GM12878 (cell line): ENCODE measurements around the gene CD58. TPM values are rescaled to one million over a fixed set of nuclear protein-coding genes. Genes with fewer than 3 reads are reported as not detected.
"Not testable (repeated sequence)": the region's sequence is repeated elsewhere in the genome, so short reads cannot be mapped to it uniquely, and the experiment has no call there.

Experiments
- ATAC-seq: fragments of 200-7000 bp; cut with Tn5 transposase; 3 replicates; pipeline ENCODE4 v1.9.1; 2020; ENCODE audit warnings: mild to moderate bottlenecking, moderate library complexity
- BruUV-seq: library from RNA; stranded (reverse); fragments of 400-500 nt; replicated peaks from 2 replicates; lab custom pipeline; 2021; lab: Mats Ljungman, UMichigan
- CTCF ChIA-PET: fragments of 300-600 bp; sonication (Branson Sonifier 250); formaldehyde crosslinking; extraction: SDS; loops from one replicate; lab custom pipeline; 2021; ENCODE audit warnings: inconsistent platforms; lab: Yijun Ruan, JAX
- POLR2A ChIA-PET: fragments of 350-600 bp; formaldehyde crosslinking; extraction: SDS; loops from one replicate; lab custom pipeline; 2021; ENCODE audit warnings: inconsistent platforms; lab: Charles Lee
- RAD21 ChIA-PET: fragments of 300-600 bp; sonication (Branson Sonifier 250); formaldehyde crosslinking; loops from one replicate; lab custom pipeline; 2023; ENCODE audit warnings: antibody characterized with exemption; ENCODE audit not compliant: unreplicated experiment; lab: Charles Lee
- SMC1A ChIA-PET: fragments of 300-600 bp; sonication (Branson Sonifier 250); formaldehyde crosslinking; loops from one replicate; lab custom pipeline; 2023; ENCODE audit not compliant: unreplicated experiment, uncharacterized antibody; lab: Charles Lee
- DNase-seq: peaks from one replicate; pipeline ENCODE4 v3.0.0-alpha.2; 2011; ENCODE audit warnings: low read depth, low spot score
- FAIRE-seq: peaks from 3 replicates; lab custom pipeline; 2011; peaks lifted over from hg19 to GRCh38; lab: Jason Lieb, UNC
- H2AFZ ChIP-seq: 2 replicates; pipeline ENCODE4 v1.6.0; 2011; ENCODE audit warnings: low read depth, low read length, control low read depth; ENCODE audit not compliant: control insufficient read depth
- H3K27ac ChIP-seq: 2 replicates; pipeline ENCODE4 v1.5.1; 2011; ENCODE audit warnings: control low read depth; ENCODE audit not compliant: control insufficient read depth, insufficient read depth
- H3K27me3 ChIP-seq, 2 experiments: replicated peaks in 1 of 2; 2 replicates each; pipeline versions ENCODE4 v1.6.0 to v1.6.1; 2011; ENCODE audit warnings: low read length in 1 of 2; ENCODE audit not compliant: control insufficient read depth in 2 of 2, insufficient read depth in 2 of 2
- H3K36me3 ChIP-seq, 2 experiments: 2 replicates each; pipeline ENCODE4 v1.5.1; 2011; ENCODE audit warnings: low read length in 1 of 2; ENCODE audit not compliant: control insufficient read depth in 2 of 2, insufficient read depth in 2 of 2
- H3K4me1 ChIP-seq: 2 replicates; pipeline ENCODE4 v1.6.1; 2011; ENCODE audit warnings: mild to moderate bottlenecking, low read length, moderate library complexity, mixed read lengths; ENCODE audit not compliant: control insufficient read depth, insufficient read depth
- H3K4me2 ChIP-seq: 2 replicates; pipeline ENCODE4 v1.6.0; 2011; ENCODE audit warnings: control low read depth; ENCODE audit not compliant: control insufficient read depth, insufficient read depth
- H3K4me3 ChIP-seq: fragments of 200-600 bp; sonication (generic); 2 replicates; pipeline ENCODE4 v1.5.1; 2016
- H3K79me2 ChIP-seq: 2 replicates; pipeline ENCODE4 v1.6.0; 2011; ENCODE audit warnings: low read length; ENCODE audit not compliant: control insufficient read depth, insufficient read depth
- H3K9ac ChIP-seq: 2 replicates; pipeline ENCODE4 v1.8.0; 2011; ENCODE audit warnings: low read length, control low read depth, mixed read lengths; ENCODE audit not compliant: control insufficient read depth, insufficient read depth
- H3K9me3 ChIP-seq: replicated peaks from 3 replicates; pipeline ENCODE4 v1.5.1; 2011; ENCODE audit warnings: mild to moderate bottlenecking, low read length; ENCODE audit not compliant: control insufficient read depth, insufficient read depth
- H4K20me1 ChIP-seq: 2 replicates; pipeline ENCODE4 v1.6.0; 2011; ENCODE audit not compliant: control insufficient read depth, insufficient read depth
- WGBS: methylation state at CpG from one replicate; pipeline ENCODE4 v1.1.6; 2016; ENCODE audit warnings: low lambda C conversion rate; ENCODE audit not compliant: insufficient replicate concordance, insufficient coverage; ENCODE audit errors: missing lambda C conversion rate; 5-methylcytosine and 5-hydroxymethylcytosine counted together
- in situ Hi-C: fragments of 300-500 bp; cut with MboI; formaldehyde crosslinking; loops from 9 replicates; pipeline ENCODE4 v1.14.3; 2018; ENCODE audit warnings: mixed read lengths
- intact Hi-C: fragments of 100-400 bp; cut with micrococcal nuclease; formaldehyde crosslinking; loops from one replicate; pipeline ENCODE4 v1.14.2; 2022; ENCODE audit not compliant: unreplicated experiment
- polyA plus RNA-seq, 11 experiments: library from polyadenylated mRNA; depleted of rRNA in 4 of 11; unstranded in 6 of 11; stranded (reverse) in 5 of 11; fragments of >200 nt; fragmentation: Nextera tagmentation in 4 of 11; fragmentation: Illumina TruSeq in 1 of 11; extraction: Ambion mirVana in 4 of 11; extraction: Trizol in 1 of 11; gene quantifications; 1 replicate in 1 of 11; 2 replicates in 10 of 11; pipeline versions ENCODE4 v1.2.1 to v1.2.3, GENCODE V29; 2011 to 2016; ENCODE audit warnings: inconsistent platforms in 2 of 11, missing spikeins in 2 of 11, low read depth in 1 of 11
- total RNA-seq, 4 experiments: library from RNA; depleted of rRNA in 3 of 4; stranded (reverse); fragments of >200 nt in 3 of 4; fragmentation: Illumina TruSeq in 1 of 4; extraction: Trizol in 1 of 4; gene quantifications; 2 replicates each; pipeline versions ENCODE4 v1.2.1 to v1.2.3, GENCODE V29; 2013 to 2021

CD58 gene
- total and polyA plus RNA-seq, 10 of the 15 experiments (the other 5 are each of a cell fraction or from before 2014, with no cell fraction given): 70.4 to 252 (median 129) TPM

DNA sequence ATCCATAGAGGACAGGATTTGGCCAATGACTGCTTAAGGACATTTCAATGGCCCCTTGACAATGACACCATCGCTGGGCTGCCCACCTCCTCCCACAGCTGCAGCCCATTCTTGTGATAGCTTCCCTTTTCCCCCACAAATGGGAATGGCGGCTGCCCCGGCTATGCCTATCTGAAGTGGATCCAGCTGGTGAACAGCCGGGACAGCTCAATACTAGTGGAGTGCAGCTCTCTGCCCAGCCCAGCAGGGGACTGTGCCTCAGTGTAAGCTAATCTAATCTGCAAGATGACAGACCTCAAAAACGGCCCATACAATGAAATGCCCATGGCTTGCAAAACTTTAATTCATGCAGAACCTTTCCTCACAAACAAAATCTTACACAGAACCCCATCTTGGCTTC is 47.0 kb upstream of the CD58 start:
- H3K9ac ChIP-seq, H3K4me1 ChIP-seq, H4K20me1 ChIP-seq, H3K27me3 ChIP-seq, POLR2A ChIA-PET, BruUV-seq, H3K9me3 ChIP-seq, intact Hi-C loops, in situ Hi-C loops, H3K4me3 ChIP-seq, H3K79me2 ChIP-seq, DNase-seq, ATAC-seq, SMC1A ChIA-PET, H2AFZ ChIP-seq, H3K27ac ChIP-seq, H3K4me2 ChIP-seq, FAIRE-seq, CTCF ChIA-PET, RAD21 ChIA-PET, H3K36me3 ChIP-seq: not testable (repeated sequence)
- WGBS: 64% methylated on average over 5 of the region's 5 CpGs

GRCh38 chr1:116613825-116614224 is 43.0 kb upstream of the CD58 start:
- POLR2A ChIA-PET, H3K9me3 ChIP-seq, RAD21 ChIA-PET: not testable (repeated sequence)

DNA sequence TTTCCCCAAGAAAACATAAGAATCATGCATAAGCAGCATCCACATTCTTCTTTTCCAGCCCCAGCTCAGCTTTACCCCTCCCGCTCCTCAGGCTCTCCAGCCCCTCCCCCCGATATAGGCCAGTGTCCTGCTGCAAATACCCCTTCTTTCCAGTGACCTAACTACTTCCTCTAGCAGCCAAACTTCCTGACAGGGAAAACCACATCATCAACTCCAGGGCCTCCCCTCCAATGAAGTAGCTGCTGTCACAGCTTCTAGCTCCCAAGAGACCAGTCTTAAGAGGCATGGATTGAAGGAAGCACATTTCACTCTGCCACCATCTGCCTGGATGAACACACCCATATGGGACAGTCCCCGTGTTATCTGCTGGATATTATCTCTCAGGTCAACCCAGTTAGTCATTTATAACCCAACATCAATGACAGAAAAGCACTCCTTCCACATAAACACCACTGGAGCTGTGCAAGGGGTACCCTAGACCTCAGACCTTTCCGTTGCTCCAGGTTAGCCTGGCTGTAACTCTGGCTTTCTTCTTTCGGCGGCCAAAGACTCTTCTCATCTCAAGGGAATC is 39.1 kb upstream of the CD58 start:
- H3K27me3 ChIP-seq, H3K4me1 ChIP-seq, H3K79me2 ChIP-seq, H3K9ac ChIP-seq, in situ Hi-C loops, H3K4me2 ChIP-seq, intact Hi-C loops, BruUV-seq, H4K20me1 ChIP-seq, H3K4me3 ChIP-seq, H3K9me3 ChIP-seq, FAIRE-seq, DNase-seq, H3K27ac ChIP-seq, H3K36me3 ChIP-seq, H2AFZ ChIP-seq: not testable (repeated sequence)
- WGBS: 59% methylated on average over 6 of the region's 6 CpGs
- ATAC-seq: peak; percentile 42
- ChIA-PET POLR2A (interaction anchor here (0.6 kb wide), 1 partner anchor 104 kb away, joined by 4 read pairs; no protein-coding TSS in a partner anchor), RAD21 (interaction anchor here (1.1 kb wide), 1 partner anchor 22 kb away, joined by 3 read pairs; no protein-coding TSS in a partner anchor), SMC1A (interaction anchor here (1.2 to 1.8 kb wide), 3 partner anchors 12 to 16 kb away, joined by 4 to 5 read pairs (median 4); no protein-coding TSS in a partner anchor), CTCF (interaction anchor here (1.6 kb wide), 1 partner anchor 63 kb away, joined by 7 read pairs; no protein-coding TSS in a partner anchor)

More at GRCh38 chr1:116613825-116614224, 43.0 kb upstream of the CD58 start:
- H3K27ac ChIP-seq, H2AFZ ChIP-seq, ATAC-seq, in situ Hi-C loops, H4K20me1 ChIP-seq, H3K4me2 ChIP-seq, H3K27me3 ChIP-seq, H3K79me2 ChIP-seq, intact Hi-C loops, SMC1A ChIA-PET, H3K4me3 ChIP-seq, BruUV-seq, H3K36me3 ChIP-seq, CTCF ChIA-PET, DNase-seq, H3K4me1 ChIP-seq, FAIRE-seq, H3K9ac ChIP-seq: not testable (repeated sequence)
- WGBS: 72% methylated on average over 9 of the region's 13 CpGs
